A673 (cell line): ENCODE data around the gene MRPL57.

Experiments used
- CTCF ChIP-seq: fragments of 300-800, 200-600 bp; sonication (generic); conservative IDR thresholded peaks from 2 replicates; pipeline ENCODE4 v1.5.1; 2017; ENCODE audit warnings: low read depth, mild to moderate bottlenecking, antibody characterized with exemption, low read length, moderate library complexity, mixed read lengths
- EZH2 ChIP-seq: fragments of 200-600 bp; sonication (generic); IDR thresholded peaks from 2 replicates; pipeline ENCODE4 v1.6.1; 2017; ENCODE audit warnings: borderline replicate concordance, low read depth, mild to moderate bottlenecking, mixed read lengths, antibody characterized with exemption, low read length; ENCODE audit not compliant: poor library complexity, severe bottlenecking

- no peak for TF ChIP-seq CTCF
- TF ChIP-seq EZH2, result no peak
These were observed 37.9 kb upstream of the MRPL57 start for GRCh38 chr13:21138561-21138960.
